Spinal cord (tissue), 10 donors: Measurements from ENCODE around the gene NKRF. TPM values are rescaled to one million over a fixed set of nuclear protein-coding genes. Genes with fewer than 3 reads are reported as not detected.
A peak's percentile ranks its signal among the peaks of the same experiment; 100 is the strongest.

Source experiments
- DNase-seq, 6 donors: peaks; one replicate each; pipeline versions ENCODE4 v3.0.0 to v3.0.0-alpha.2; 2013 to 2015; ENCODE audit warnings: low spot score in 6 of 6, low read depth in 4 of 6
- H3K27ac ChIP-seq: one replicate; pipeline ENCODE4 v1.5.1; 2013; ENCODE audit warnings: low read depth, low read length, control low read depth
- H3K27me3 ChIP-seq: one replicate; pipeline ENCODE4 v1.6.1; 2013; ENCODE audit warnings: low read length; ENCODE audit not compliant: control insufficient read depth, insufficient read depth
- H3K36me3 ChIP-seq: one replicate; pipeline ENCODE4 v1.6.1; 2013; ENCODE audit warnings: low read length; ENCODE audit not compliant: control insufficient read depth, insufficient read depth
- H3K4me1 ChIP-seq: one replicate; pipeline ENCODE4 v1.6.1; 2013; ENCODE audit warnings: low read length; ENCODE audit not compliant: control insufficient read depth, insufficient read depth
- H3K4me3 ChIP-seq: one replicate; pipeline ENCODE4 v1.5.1; 2013; ENCODE audit warnings: low read depth, low read length, control low read depth
- H3K9me3 ChIP-seq: one replicate; pipeline ENCODE4 v1.6.1; 2013; ENCODE audit warnings: low read length; ENCODE audit not compliant: control insufficient read depth, insufficient read depth
- WGBS: methylation state at CpG from one replicate; pipeline ENCODE4 v1.1.5; 2013; ENCODE audit warnings: missing lambda C conversion rate; ENCODE audit not compliant: insufficient coverage; 5-methylcytosine and 5-hydroxymethylcytosine counted together
- polyA plus RNA-seq, 2 donors: library from polyadenylated mRNA; unstranded; fragments of 120-200 nt; gene quantifications; one replicate each; pipeline ENCODE4 v1.2.1, GENCODE V29; 2013; ENCODE audit not compliant: insufficient read length in 2 of 2
- total RNA-seq, 2 donors: library from RNA; depleted of rRNA in 1 of 2; stranded (reverse); fragments of 120-200 nt in 1 of 2; fragments of >200 nt in 1 of 2; gene quantifications; one replicate each; pipeline versions ENCODE4 v1.2.3 to v1.2.4, GENCODE V29; 2013 to 2014
- donor health status: healthy.

Gene NKRF
- total and polyA plus RNA-seq, 4 donors = 6.4 to 27.0 (median 22.3) TPM

DNA sequence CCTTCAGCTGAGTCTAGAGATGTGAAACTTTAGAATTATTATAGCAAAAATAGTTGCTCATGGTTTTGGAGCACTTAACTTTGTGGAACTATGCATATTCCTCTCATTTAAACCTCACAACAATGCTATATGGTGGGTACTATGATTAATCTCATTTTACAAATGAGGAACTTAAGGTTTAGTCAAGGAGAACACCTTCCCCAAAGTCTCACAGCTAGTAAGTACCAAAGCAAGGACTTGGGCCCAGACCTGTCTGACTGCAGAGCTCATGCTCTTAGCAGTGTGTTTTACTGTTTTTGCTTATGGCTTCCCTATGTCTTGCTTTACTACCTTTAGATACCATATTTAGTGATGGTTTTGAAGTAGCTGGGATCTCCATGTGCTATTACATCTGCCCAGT lies 26.8 kb downstream of the NKRF start:
- no peaks in the 10 kb centered on the region for H3K9me3 ChIP-seq
- H3K36me3 ChIP-seq = no peaks in the 10 kb centered on the region
- DNase-seq = no peak
- no peak overlapping the region for H3K4me3 ChIP-seq
- no peak overlapping the region for H3K27ac ChIP-seq
- H3K27me3 ChIP-seq = no peaks in the 10 kb centered on the region
- H3K4me1 ChIP-seq = no peaks in the 10 kb centered on the region

DNA sequence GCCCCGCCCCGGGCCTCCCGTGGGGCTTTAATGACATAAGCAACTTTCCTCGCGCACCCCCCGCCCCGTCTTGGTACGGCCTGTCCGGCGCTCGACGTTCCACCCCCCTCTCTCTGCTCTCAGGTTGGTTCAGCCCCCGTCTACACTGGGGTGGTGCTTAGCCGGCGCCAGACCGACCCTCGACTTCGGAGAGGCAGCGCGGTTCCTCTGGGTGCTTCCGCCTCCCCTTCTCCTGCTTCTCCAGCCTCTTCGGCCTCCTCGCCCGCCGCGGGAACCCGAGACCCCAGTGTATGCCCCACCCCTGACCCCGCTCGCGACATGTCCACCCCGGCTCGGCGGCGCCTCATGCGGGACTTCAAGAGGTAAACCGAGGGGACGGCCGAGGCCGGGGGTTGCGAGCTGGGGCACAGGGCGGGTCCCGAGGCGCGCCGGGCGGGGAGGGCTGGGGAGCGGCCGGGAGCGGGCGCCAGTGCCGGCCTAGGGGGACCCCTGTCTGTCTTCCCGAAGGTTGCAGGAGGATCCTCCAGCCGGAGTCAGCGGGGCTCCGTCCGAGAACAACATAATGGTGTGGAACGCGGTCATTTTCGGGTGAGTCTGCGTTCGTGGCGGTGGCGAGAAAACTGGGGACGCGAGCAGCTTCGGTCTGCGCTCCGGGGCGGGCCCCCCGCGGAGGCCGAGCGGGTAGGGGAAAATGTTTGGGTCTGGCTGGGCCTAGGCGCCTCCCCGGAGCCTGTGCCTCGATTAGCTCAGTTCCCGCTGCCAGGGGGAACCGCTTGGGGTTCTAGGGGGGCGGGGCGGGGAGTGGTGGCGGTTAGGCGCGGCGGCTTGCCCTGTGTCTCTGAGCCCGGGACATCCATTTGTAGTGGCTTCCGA lies 31.6 kb downstream of the NKRF start, which contains the start of gene UBE2A:
Gene UBE2A (plus strand): TSS at position 170 of the 873 bp plus-strand sequence. CDS start 149 bp downstream, at position 319.
- peak within 1 kb of the TSS; percentile 66 for H3K4me3 ChIP-seq
- DNase-seq = peak; percentile 57 to 95 (median 72)
- WGBS = 20% methylated on average over 83 of the region's 86 CpGs
- no peaks in the 10 kb centered on the region for H3K4me1 ChIP-seq
- no peaks in the 10 kb centered on the region for H3K9me3 ChIP-seq
- H3K36me3 ChIP-seq = no peaks in the 10 kb centered on the region
- H3K27ac ChIP-seq = peak within 1 kb of the TSS; percentile 92
- H3K27me3 ChIP-seq = no peaks in the 10 kb centered on the region

DNA sequence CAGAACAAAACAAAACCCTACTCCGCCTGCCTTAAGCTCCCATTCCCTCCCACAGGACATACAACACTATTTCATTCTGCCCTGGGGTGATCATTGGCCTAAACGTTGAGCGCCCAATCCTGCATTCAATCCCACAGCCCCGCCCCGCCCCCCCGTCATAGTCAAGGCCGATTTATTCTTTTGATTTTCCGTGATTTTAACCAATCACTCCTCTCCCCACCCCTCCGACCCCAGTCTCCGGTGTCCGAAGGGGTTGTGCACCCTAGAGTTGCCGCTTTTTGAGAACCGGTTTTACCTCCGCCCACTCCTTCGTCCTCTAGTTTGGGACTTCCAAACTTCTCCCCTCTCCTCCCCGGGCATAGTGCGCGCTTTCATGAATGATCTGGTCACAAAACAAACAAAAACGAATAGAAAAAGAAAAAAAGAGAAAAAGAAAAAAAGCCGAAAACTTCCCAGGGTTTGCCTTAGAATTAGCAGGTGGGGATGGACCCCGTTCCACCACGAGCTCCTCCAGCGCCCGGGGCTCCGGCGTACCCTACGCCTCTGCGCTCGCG lies 32.3 kb downstream of the NKRF start:
- WGBS = 21% methylated on average over 24 of the region's 30 CpGs
- Histone ChIP-seq H3K27ac (peak overlapping the region; percentile 92), H3K4me1 (no peaks in the 10 kb centered on the region), H3K9me3 (no peaks in the 10 kb centered on the region), H3K36me3 (no peaks in the 10 kb centered on the region), H3K4me3 (peak overlapping the region; percentile 66), H3K27me3 (no peaks in the 10 kb centered on the region)
- DNase-seq = peak in 1 of 6 donors; percentile 62

DNA sequence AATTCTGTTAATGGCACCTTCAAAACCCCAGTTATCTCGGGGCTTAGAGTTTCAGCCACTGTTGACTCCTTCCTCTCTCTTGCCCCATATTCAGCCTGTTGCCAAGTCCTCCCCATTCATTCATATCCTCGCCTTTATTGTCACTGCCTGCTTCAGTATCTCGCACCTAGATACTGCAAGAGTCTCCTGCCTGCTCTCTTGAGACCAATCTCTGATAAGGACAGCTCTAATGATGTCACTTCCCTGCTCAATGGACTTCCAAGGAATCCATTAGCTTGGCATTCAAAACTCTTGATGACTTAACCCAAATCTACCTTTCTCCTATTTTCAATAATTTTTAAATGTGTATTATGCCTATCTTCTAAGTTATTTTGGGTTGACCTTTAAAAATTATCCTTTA lies 33.0 kb downstream of the NKRF start:
- H3K4me3 ChIP-seq = no peak overlapping the region
- WGBS = 64% methylated on average over 3 of the region's 3 CpGs

DNA sequence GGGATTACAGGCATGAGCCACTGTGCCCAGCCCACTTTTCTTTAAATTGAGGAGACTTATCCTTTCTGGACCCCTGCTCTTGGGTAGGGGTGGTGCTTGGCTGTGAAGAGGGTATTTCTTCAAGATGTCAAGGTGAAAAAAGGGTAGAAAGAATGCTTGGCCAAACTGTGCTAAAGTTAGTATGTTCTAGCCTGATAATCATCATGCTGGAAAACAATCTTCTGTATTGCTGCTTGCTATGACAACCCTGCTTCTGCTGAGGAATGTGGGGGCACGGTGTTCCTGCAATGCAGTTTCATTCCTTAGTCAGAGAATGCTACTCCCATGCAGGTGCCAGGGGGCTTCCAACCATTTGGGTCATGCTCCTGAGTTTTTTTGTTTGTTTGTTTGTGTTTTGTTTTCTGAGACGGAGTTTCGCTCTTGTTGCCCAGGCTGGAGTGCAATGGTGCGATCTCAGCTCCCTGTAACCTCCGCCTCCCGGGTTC lies 35.8 kb downstream of the NKRF start:
- H3K4me1 ChIP-seq = no peaks in the 10 kb centered on the region
- H3K9me3 ChIP-seq = no peaks in the 10 kb centered on the region
- no peaks in the 10 kb centered on the region for H3K27me3 ChIP-seq
- H3K36me3 ChIP-seq = no peaks in the 10 kb centered on the region
- WGBS = 81% methylated on average over 6 of the region's 6 CpGs
- no peak overlapping the region for H3K27ac ChIP-seq
- H3K4me3 ChIP-seq = no peak overlapping the region
- no peak for DNase-seq

More for the DNA sequence above, 33.0 kb downstream of the NKRF start:
- Histone ChIP-seq H3K9me3 (no peaks in the 10 kb centered on the region), H3K27ac (no peak overlapping the region), H3K36me3 (no peaks in the 10 kb centered on the region), H3K4me1 (no peaks in the 10 kb centered on the region), H3K27me3 (no peaks in the 10 kb centered on the region)
- DNase-seq = no peak

DNA sequence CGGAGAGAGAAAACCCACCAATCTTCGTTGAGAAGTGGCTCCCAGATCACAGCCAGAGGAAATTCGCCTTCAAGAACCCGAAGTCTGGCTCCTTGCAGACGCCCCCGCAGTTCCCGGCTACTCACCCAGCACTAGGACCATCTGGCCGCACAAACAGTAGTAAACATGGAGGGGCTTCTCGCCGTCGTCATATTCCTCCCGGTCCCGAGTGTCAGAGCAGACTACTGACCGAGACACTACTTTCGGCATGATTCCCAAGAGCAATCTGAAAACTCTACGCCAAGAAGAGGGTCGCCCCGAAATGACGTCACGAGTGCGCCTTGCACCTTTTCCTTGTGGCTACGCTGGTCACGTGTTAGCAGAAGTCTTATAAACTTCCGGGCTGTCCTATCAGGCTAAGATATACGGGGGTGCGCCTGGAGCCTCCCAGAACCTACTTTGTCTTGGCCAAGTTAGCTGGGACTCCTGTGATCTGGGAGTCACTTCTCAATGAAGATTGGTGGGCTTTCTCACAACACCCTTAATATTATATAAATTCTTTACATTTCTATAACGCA lies 41.0 kb downstream of the NKRF start, which contains the start of gene STEEP1:
Gene STEEP1 (minus strand): TSS at position 303 of the 557 bp plus-strand sequence. CDS start 54 bp downstream, at position 249.
- Histone ChIP-seq H3K4me3 (peak within 1 kb of the TSS; percentile 58), H3K27ac (peak within 1 kb of the TSS; percentile 50), H3K4me1 (peaks cover 5% of the 10 kb centered on the region), H3K9me3 (no peaks in the 10 kb centered on the region), H3K27me3 (no peaks in the 10 kb centered on the region), H3K36me3 (no peaks in the 10 kb centered on the region)
- WGBS = 24% methylated on average over 22 of the region's 27 CpGs
- DNase-seq = peak; percentile 71 to 97 (median 82)

DNA sequence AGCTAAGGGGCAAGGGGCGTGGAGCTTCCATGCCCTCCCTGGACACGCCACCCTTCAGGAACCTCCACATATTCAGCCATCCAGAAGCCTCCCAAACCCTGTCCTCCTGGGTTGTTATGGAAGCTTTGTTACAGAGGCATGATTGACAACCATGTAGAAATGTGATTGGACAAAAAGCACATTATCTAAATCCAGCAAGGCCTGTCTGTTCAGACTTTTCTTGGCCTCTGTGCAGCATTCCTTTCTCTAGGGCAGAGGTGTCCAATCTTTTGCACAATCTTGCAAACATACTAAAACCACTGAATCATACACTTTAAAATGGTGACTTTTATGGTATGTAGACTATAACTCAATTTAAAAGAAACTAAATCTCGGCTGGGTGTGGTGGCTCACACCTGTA lies 53.7 kb downstream of the NKRF start:
- H3K36me3 ChIP-seq = no peaks in the 10 kb centered on the region
- WGBS = no CpG with 5 or more reads among the region's 3 CpGs

DNA sequence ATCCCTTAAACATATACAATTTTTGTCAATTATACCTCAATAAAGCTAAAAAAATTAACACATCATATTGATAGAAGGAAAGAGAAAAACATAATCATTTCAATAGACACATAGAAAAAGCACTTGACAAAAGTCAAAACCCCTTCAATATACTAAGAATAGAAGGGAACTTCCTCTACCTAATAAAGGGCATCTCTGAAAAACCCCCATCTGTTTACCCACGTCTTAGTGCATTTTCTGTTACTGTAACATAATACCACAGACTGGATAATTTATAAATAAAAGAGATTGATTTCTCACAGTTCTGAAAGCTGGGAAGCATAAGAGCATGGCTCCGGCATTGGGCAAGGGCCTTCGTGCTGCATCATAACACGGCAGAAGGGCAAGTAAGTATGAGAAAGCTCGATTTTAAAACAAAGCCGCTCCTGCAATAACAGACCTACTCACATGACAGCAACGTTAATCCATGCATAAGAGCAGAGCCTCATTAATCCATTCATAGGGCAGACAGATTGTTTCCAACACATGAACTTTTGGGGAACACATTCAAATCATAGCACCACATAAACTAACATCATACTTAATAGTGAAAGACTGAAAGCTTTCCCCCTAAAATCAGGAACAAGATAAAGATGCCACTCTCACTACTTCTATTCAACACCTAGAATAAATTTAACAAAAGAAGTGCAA lies 56.8 kb downstream of the NKRF start:
- DNase-seq = no peak
- no peak overlapping the region for H3K27ac ChIP-seq
- H3K4me3 ChIP-seq = no peak overlapping the region
- no peaks in the 10 kb centered on the region for H3K4me1 ChIP-seq
- no peaks in the 10 kb centered on the region for H3K36me3 ChIP-seq
- no peaks in the 10 kb centered on the region for H3K27me3 ChIP-seq
- WGBS = 68% methylated on average over 3 of the region's 7 CpGs
- no peaks in the 10 kb centered on the region for H3K9me3 ChIP-seq

More for the DNA sequence above, 53.7 kb downstream of the NKRF start:
- no peak for DNase-seq
- Histone ChIP-seq H3K9me3 (no peaks in the 10 kb centered on the region), H3K4me1 (no peaks in the 10 kb centered on the region), H3K27me3 (no peaks in the 10 kb centered on the region), H3K4me3 (no peak overlapping the region), H3K27ac (no peak overlapping the region)

DNA sequence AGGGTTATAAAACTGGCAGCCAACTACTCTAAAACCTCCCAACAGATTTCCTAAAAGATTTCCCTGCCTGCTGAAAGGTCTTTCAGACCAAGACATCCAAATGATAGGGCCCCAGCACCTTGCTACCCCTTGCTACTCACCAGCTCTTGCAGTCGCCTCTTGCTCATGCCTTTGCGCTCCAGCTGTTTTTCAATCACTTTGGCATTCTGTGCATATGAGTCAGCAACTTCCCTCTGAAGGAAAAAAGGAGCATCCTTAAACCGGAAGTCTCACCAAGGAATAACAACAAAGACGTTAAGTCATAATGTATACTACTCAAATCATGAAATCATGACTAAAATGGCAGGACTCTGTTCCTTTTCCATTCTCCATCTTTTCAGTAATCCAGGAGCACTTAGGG lies 65.0 kb downstream of the NKRF start:
- no peaks in the 10 kb centered on the region for H3K9me3 ChIP-seq
- no peak overlapping the region for H3K4me3 ChIP-seq
- no peaks in the 10 kb centered on the region for H3K4me1 ChIP-seq
- no peak for DNase-seq
- WGBS = 100% methylated on average over 2 of the region's 4 CpGs
- H3K27me3 ChIP-seq = no peaks in the 10 kb centered on the region
- no peak overlapping the region for H3K27ac ChIP-seq
- H3K36me3 ChIP-seq = peaks cover 3% of the 10 kb centered on the region
